GM23248 (cell line): Measurements from ENCODE around the gene GULP1.

Experiments
- EZH2 ChIP-seq: fragments of 200-600 bp; sonication (generic); IDR thresholded peaks from 2 replicates; pipeline ENCODE4 v1.6.1; 2018; ENCODE audit warnings: antibody characterized with exemption, mild to moderate bottlenecking; ENCODE audit not compliant: insufficient read depth, poor library complexity, severe bottlenecking
- EZH2phosphoT487 ChIP-seq: fragments of 200-600 bp; sonication (generic); IDR thresholded peaks from 2 replicates; pipeline ENCODE4 v1.6.1; 2018; ENCODE audit warnings: antibody characterized with exemption, moderate library complexity, mild to moderate bottlenecking, low read depth; ENCODE audit not compliant: insufficient read depth

DNA sequence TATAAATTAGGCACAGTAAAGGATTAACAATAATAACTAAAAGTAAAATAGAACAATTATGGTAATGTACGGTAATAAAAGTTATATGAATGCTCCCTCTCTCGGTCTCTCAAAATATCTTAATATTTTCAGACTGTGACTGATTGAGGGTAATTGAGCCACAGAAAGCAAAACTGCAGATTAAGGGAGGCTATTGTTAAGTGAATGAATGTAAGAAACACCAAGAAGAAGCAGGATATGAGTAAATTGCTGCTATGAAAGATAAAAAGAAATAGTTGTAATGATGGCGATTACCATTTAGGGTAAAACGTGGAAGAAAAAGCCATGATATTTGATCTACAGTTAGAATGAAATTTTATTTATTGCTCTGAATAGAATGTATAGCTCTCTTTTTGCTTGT, 24.1 kb downstream of the GULP1 start:
- no peak for TF ChIP-seq EZH2phosphoT487
- TF ChIP-seq EZH2, result no peak
